WTC11 (cell line): ENCODE data around the gene TP73. TPM values are rescaled to one million over a fixed set of nuclear protein-coding genes. Genes with fewer than 3 reads are reported as not detected.

Experiments
- ATAC-seq: fragments of 200-7000 bp; cut with Tn5 transposase; 2 replicates; pipeline ENCODE4 v1.10.0; 2021; ENCODE audit warnings: mild to moderate bottlenecking, moderate library complexity
- CTCF ChIA-PET: fragments of 300-600 bp; sonication (Branson Sonifier 250); formaldehyde crosslinking; loops from one replicate; lab custom pipeline; 2021; ENCODE audit warnings: antibody characterized with exemption; lab: Charles Lee
- POLR2A ChIA-PET: fragments of 350-600 bp; sonication (Branson Sonifier 250); formaldehyde crosslinking; loops from one replicate; lab custom pipeline; 2021; ENCODE audit warnings: antibody characterized with exemption; lab: Charles Lee
- DNase-seq: peaks from one replicate; pipeline ENCODE4 v3.0.0; 2021; ENCODE audit warnings: low spot score
- H3K27ac Mint-ChIP-seq: 2 replicates; pipeline ENCODE4 v1.8.0; 2021; ENCODE audit warnings: mixed read lengths
- H3K27me3 Mint-ChIP-seq: 2 replicates; pipeline ENCODE4 v1.8.0; 2021; ENCODE audit warnings: low read depth, mild to moderate bottlenecking, moderate library complexity, mixed read lengths
- H3K36me3 Mint-ChIP-seq: 2 replicates; pipeline ENCODE4 v1.8.0; 2021; ENCODE audit warnings: mixed read lengths
- H3K4me1 Mint-ChIP-seq: 2 replicates; pipeline ENCODE4 v1.8.0; 2022; ENCODE audit warnings: mixed read lengths
- H3K4me3 Mint-ChIP-seq: 2 replicates; pipeline ENCODE4 v1.8.0; 2021; ENCODE audit warnings: mild to moderate bottlenecking, moderate library complexity, mixed read lengths
- H3K9me3 Mint-ChIP-seq: 2 replicates; pipeline ENCODE4 v1.8.0; 2021; ENCODE audit warnings: mixed read lengths
- ATF3 ChIP-seq: sonication (generic); formaldehyde crosslinking; conservative IDR thresholded peaks from 2 replicates; pipeline ENCODE4 v1.8.1; 2022; ENCODE audit warnings: mild to moderate bottlenecking, missing genetic modification reagents
- CTCF ChIP-seq: fragments of 200-600 bp; IDR thresholded peaks from 2 replicates; pipeline ENCODE4 v1.8.0; 2022; ENCODE audit warnings: antibody characterized with exemption
- FOXP1 ChIP-seq: sonication (generic); formaldehyde crosslinking; IDR thresholded peaks from 2 replicates; pipeline ENCODE4 v1.8.0; 2022; ENCODE audit warnings: missing genetic modification reagents, mild to moderate bottlenecking, moderate library complexity, borderline replicate concordance
- GRHL2 ChIP-seq: fragments of 250-450 bp; sonication (Bioruptor Pico); IDR thresholded peaks from 2 replicates; pipeline ENCODE4 v1.8.0; 2022; ENCODE audit warnings: mild to moderate bottlenecking, moderate library complexity; ENCODE audit not compliant: insufficient replicate concordance, severe bottlenecking
- GTF2I ChIP-seq: fragments of 250-450 bp; sonication (Bioruptor Pico); conservative IDR thresholded peaks from 2 replicates; pipeline ENCODE4 v1.4.0; 2021; ENCODE audit warnings: mild to moderate bottlenecking
- HMGA2 ChIP-seq: fragments of 250-450 bp; sonication (Bioruptor Pico); IDR thresholded peaks from 2 replicates; pipeline ENCODE4 v1.4.0; 2021; ENCODE audit warnings: mild to moderate bottlenecking, moderate library complexity
- HMGXB4 ChIP-seq: sonication (generic); formaldehyde crosslinking; IDR thresholded peaks from 2 replicates; pipeline ENCODE4 v1.8.1; 2023; ENCODE audit warnings: mild to moderate bottlenecking, moderate library complexity, missing genetic modification reagents
- IRF2 ChIP-seq: sonication (generic); formaldehyde crosslinking; IDR thresholded peaks from 2 replicates; pipeline ENCODE4 v1.8.0; 2022; ENCODE audit warnings: low read depth, missing genetic modification reagents, borderline replicate concordance
- MXD4 ChIP-seq: fragments of 250-450 bp; sonication (Bioruptor Pico); IDR thresholded peaks from 2 replicates; pipeline ENCODE4 v1.8.0; 2021; ENCODE audit warnings: mild to moderate bottlenecking, moderate library complexity, borderline replicate concordance
- ZBTB21 ChIP-seq: sonication (generic); formaldehyde crosslinking; IDR thresholded peaks from 2 replicates; pipeline ENCODE4 v1.8.1; 2023; ENCODE audit warnings: mild to moderate bottlenecking, missing genetic modification reagents, borderline replicate concordance
- ZNF232 ChIP-seq: sonication (generic); formaldehyde crosslinking; IDR thresholded peaks from 2 replicates; pipeline ENCODE4 v1.8.0; 2022; ENCODE audit warnings: mild to moderate bottlenecking, missing genetic modification reagents
- ZNF416 ChIP-seq: fragments of 250-450 bp; sonication (Bioruptor Pico); IDR thresholded peaks from 2 replicates; pipeline ENCODE4 v1.9.0; 2021; ENCODE audit warnings: mild to moderate bottlenecking, inconsistent platforms
- ZNF423 ChIP-seq: fragments of 250-450 bp; sonication (Bioruptor Pico); IDR thresholded peaks from 2 replicates; pipeline ENCODE4 v2.1.2; 2022; ENCODE audit warnings: mild to moderate bottlenecking, moderate library complexity
- ZNF532 ChIP-seq: fragments of 250-450 bp; sonication (Bioruptor Pico); IDR thresholded peaks from 2 replicates; pipeline ENCODE4 v1.9.0; 2021; ENCODE audit warnings: mild to moderate bottlenecking, borderline replicate concordance
- total RNA-seq: library from RNA; stranded (reverse); gene quantifications from 3 replicates; pipeline ENCODE4 v1.2.3, GENCODE V29; 2021
- TF ChIP-seq, protein P1 (sequence below): sonication (generic); formaldehyde crosslinking; IDR thresholded peaks from 2 replicates; pipeline ENCODE4 v1.8.0; 2023; ENCODE audit warnings: missing genetic modification reagents, mild to moderate bottlenecking, borderline replicate concordance
- TF ChIP-seq, protein P2 (sequence below): fragments of 250-450 bp; sonication (Bioruptor Pico); IDR thresholded peaks from 2 replicates; pipeline ENCODE4 v1.8.0; 2021; ENCODE audit warnings: mild to moderate bottlenecking
- TF ChIP-seq, protein P3 (sequence below): fragments of 250-450 bp; sonication (Bioruptor Pico); IDR thresholded peaks from 2 replicates; pipeline ENCODE4 v1.9.0; 2021; ENCODE audit warnings: mild to moderate bottlenecking
- TF ChIP-seq, protein P4 (sequence below): sonication (generic); formaldehyde crosslinking; IDR thresholded peaks from 2 replicates; pipeline ENCODE4 v1.8.1; 2022; ENCODE audit warnings: mild to moderate bottlenecking, moderate library complexity, missing genetic modification reagents

TP73 gene
- total RNA-seq, 1 experiment from 2014 or later, result 5.7 TPM

- TF ChIP-seq ZNF532 (CRISPR knock-in tag), result no peak
- no peak for TF ChIP-seq HMGA2 (CRISPR knock-in tag)
- TF ChIP-seq GRHL2 (CRISPR knock-in tag), result no peak
- TF ChIP-seq GTF2I, result no peak
- TF ChIP-seq, all 79 proteins: peak for 0
These were observed 91.5 kb downstream of the TP73 start (continued) for GRCh38 chr1:3743826-3744225.

DNA sequence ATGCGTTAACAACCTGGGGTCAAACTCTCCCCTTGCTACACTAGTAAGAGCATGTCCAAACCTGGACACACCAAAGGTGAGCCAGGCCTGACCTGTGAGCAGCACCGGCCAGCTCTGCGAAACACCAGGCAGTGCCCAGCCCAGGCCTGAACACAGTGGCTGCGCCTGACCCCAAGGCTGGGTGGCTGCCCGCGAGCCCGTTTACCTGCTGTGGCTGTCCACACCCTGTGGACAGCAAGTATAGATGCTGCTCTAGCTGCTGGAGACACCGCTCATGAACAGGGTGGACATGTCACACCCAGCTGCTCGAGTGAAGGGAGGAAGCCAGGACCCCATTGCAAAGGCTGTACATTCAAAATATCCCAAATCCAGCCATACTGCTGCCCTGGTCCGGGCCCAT is 92.3 kb downstream of the TP73 start:
- ATAC-seq, result no peak
- H3K27ac Mint-ChIP-seq, result no peak overlapping the region
- peaks cover 27% of the 10 kb centered on the region for H3K36me3 Mint-ChIP-seq
- H3K9me3 Mint-ChIP-seq, result no peaks in the 10 kb centered on the region
- CTCF ChIA-PET, result interaction anchor here (1.1 to 4.8 kb wide), 2 partner anchors 20 to 31 kb away, joined by 3 to 22 read pairs; no protein-coding TSS in a partner anchor
- peaks cover 30% of the 10 kb centered on the region for H3K4me1 Mint-ChIP-seq
- POLR2A ChIA-PET, result no interaction called here
- no peak for DNase-seq
- H3K4me3 Mint-ChIP-seq, result peak overlapping the region; percentile 96; the same call in 1 of the 2 replicates
- no peaks in the 10 kb centered on the region for H3K27me3 Mint-ChIP-seq
- TF ChIP-seq, protein P1, sequence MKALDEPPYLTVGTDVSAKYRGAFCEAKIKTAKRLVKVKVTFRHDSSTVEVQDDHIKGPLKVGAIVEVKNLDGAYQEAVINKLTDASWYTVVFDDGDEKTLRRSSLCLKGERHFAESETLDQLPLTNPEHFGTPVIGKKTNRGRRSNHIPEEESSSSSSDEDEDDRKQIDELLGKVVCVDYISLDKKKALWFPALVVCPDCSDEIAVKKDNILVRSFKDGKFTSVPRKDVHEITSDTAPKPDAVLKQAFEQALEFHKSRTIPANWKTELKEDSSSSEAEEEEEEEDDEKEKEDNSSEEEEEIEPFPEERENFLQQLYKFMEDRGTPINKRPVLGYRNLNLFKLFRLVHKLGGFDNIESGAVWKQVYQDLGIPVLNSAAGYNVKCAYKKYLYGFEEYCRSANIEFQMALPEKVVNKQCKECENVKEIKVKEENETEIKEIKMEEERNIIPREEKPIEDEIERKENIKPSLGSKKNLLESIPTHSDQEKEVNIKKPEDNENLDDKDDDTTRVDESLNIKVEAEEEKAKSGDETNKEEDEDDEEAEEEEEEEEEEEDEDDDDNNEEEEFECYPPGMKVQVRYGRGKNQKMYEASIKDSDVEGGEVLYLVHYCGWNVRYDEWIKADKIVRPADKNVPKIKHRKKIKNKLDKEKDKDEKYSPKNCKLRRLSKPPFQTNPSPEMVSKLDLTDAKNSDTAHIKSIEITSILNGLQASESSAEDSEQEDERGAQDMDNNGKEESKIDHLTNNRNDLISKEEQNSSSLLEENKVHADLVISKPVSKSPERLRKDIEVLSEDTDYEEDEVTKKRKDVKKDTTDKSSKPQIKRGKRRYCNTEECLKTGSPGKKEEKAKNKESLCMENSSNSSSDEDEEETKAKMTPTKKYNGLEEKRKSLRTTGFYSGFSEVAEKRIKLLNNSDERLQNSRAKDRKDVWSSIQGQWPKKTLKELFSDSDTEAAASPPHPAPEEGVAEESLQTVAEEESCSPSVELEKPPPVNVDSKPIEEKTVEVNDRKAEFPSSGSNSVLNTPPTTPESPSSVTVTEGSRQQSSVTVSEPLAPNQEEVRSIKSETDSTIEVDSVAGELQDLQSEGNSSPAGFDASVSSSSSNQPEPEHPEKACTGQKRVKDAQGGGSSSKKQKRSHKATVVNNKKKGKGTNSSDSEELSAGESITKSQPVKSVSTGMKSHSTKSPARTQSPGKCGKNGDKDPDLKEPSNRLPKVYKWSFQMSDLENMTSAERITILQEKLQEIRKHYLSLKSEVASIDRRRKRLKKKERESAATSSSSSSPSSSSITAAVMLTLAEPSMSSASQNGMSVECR (CRISPR knock-in tag), result no peak
- TF ChIP-seq MXD4 (CRISPR knock-in tag) (no peak), ZBTB21 (CRISPR knock-in tag) (no peak), FOXP1 (CRISPR knock-in tag) (no peak), ZNF416 (no peak), ZNF423 (CRISPR knock-in tag) (no peak), ZNF232 (CRISPR knock-in tag) (no peak), ATF3 (CRISPR knock-in tag) (no peak), CTCF (no peak), IRF2 (no peak), HMGXB4 (no peak)
- TF ChIP-seq, protein P2, sequence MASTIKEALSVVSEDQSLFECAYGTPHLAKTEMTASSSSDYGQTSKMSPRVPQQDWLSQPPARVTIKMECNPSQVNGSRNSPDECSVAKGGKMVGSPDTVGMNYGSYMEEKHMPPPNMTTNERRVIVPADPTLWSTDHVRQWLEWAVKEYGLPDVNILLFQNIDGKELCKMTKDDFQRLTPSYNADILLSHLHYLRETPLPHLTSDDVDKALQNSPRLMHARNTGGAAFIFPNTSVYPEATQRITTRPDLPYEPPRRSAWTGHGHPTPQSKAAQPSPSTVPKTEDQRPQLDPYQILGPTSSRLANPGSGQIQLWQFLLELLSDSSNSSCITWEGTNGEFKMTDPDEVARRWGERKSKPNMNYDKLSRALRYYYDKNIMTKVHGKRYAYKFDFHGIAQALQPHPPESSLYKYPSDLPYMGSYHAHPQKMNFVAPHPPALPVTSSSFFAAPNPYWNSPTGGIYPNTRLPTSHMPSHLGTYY (CRISPR knock-in tag), result no peak
- TF ChIP-seq, protein P3, sequence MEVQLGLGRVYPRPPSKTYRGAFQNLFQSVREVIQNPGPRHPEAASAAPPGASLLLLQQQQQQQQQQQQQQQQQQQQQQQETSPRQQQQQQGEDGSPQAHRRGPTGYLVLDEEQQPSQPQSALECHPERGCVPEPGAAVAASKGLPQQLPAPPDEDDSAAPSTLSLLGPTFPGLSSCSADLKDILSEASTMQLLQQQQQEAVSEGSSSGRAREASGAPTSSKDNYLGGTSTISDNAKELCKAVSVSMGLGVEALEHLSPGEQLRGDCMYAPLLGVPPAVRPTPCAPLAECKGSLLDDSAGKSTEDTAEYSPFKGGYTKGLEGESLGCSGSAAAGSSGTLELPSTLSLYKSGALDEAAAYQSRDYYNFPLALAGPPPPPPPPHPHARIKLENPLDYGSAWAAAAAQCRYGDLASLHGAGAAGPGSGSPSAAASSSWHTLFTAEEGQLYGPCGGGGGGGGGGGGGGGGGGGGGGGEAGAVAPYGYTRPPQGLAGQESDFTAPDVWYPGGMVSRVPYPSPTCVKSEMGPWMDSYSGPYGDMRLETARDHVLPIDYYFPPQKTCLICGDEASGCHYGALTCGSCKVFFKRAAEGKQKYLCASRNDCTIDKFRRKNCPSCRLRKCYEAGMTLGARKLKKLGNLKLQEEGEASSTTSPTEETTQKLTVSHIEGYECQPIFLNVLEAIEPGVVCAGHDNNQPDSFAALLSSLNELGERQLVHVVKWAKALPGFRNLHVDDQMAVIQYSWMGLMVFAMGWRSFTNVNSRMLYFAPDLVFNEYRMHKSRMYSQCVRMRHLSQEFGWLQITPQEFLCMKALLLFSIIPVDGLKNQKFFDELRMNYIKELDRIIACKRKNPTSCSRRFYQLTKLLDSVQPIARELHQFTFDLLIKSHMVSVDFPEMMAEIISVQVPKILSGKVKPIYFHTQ (CRISPR knock-in tag), result no peak
- TF ChIP-seq, protein P4, sequence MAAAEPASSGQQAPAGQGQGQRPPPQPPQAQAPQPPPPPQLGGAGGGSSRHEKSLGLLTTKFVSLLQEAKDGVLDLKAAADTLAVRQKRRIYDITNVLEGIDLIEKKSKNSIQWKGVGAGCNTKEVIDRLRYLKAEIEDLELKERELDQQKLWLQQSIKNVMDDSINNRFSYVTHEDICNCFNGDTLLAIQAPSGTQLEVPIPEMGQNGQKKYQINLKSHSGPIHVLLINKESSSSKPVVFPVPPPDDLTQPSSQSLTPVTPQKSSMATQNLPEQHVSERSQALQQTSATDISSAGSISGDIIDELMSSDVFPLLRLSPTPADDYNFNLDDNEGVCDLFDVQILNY (CRISPR knock-in tag), result no peak
